ENCODE data around the gene ARHGEF19. TPM values are rescaled to one million over a fixed set of nuclear protein-coding genes. Genes with fewer than 3 reads are reported as not detected.

ARHGEF19 gene
- total and polyA plus RNA-seq, 11 donors = 0.97 to 3.8 (median 2.3) TPM

- Histone ChIP-seq H3K27me3 (no peaks in the 10 kb centered on the region), H3K36me3 (no peaks in the 10 kb centered on the region), H3K9me3 (no peaks in the 10 kb centered on the region), H3K4me1 (peaks cover 0 to 35% (median 23%) of the 10 kb centered on the region in 12 donors), H3K27ac (no peak overlapping the region), H3K4me3 (no peak overlapping the region)
- intact Hi-C loops (cut with DNase I) = loop anchor here in 4 of 10 donors (5.0 kb wide), 3 partner anchors 32 to 63 kb away; no protein-coding TSS in a partner anchor
- ATAC-seq (no peak), DNase-seq (no peak)
- no peak for TF ChIP-seq CTCF (IDR thresholded peaks at IDR 0.05)
- TF ChIP-seq POLR2A (IDR thresholded peaks at IDR 0.05) = no peak
- 92 to 97% (median 95%) methylated on average over 6 to 10 of the region's 10 CpGs for WGBS, 4 donors
Measured at GRCh38 chr1:16184557-16185303, 27.7 kb downstream of the ARHGEF19 start.

- Histone ChIP-seq H3K4me1 (peaks cover 0 to 31% (median 21%) of the 10 kb centered on the region in 12 donors), H3K27ac (no peak overlapping the region), H3K4me3 (no peak overlapping the region), H3K36me3 (no peaks in the 10 kb centered on the region), H3K9me3 (no peaks in the 10 kb centered on the region), H3K27me3 (no peaks in the 10 kb centered on the region)
- DNase-seq = no peak
- TF ChIP-seq CTCF (IDR thresholded peaks at IDR 0.05) (no peak), POLR2A (IDR thresholded peaks at IDR 0.05) (no peak)
- intact Hi-C loops (cut with DNase I) = loop anchor here in 3 of 10 donors (2.0 to 5.0 kb wide), 2 partner anchors 29 to 37 kb away; no protein-coding TSS in a partner anchor
- no peak for ATAC-seq
- WGBS, 4 donors = 81 to 90% (median 87%) methylated on average over 13 to 19 of the region's 19 CpGs
Measured at GRCh38 chr1:16183765-16184556, 28.5 kb downstream of the ARHGEF19 start.

GRCh38 chr1:16183179-16183578 lies 29.3 kb downstream of the ARHGEF19 start:
- TF ChIP-seq POLR2A (IDR thresholded peaks at IDR 0.05) (no peak), CTCF (IDR thresholded peaks at IDR 0.05) (no peak)
- Histone ChIP-seq H3K27me3 (no peaks in the 10 kb centered on the region), H3K9me3 (no peaks in the 10 kb centered on the region), H3K27ac (peak overlapping the region in 2 of 12 donors; percentile 88 to 91), H3K4me3 (no peak overlapping the region), H3K4me1 (peaks cover 0 to 29% (median 21%) of the 10 kb centered on the region in 12 donors), H3K36me3 (no peaks in the 10 kb centered on the region)
- intact Hi-C loops (cut with DNase I) = loop anchor here in 3 of 10 donors (2.0 to 5.0 kb wide), 2 partner anchors 28 to 36 kb away; no protein-coding TSS in a partner anchor
- ATAC-seq (no peak), DNase-seq (no peak)
- WGBS, 4 donors = 85 to 87% (median 86%) methylated on average over 13 of the region's 13 CpGs

Data from heart left ventricle (tissue), 16 donors.